Measurements from ENCODE around the gene DPYSL5.

DPYSL5 gene, protein sequence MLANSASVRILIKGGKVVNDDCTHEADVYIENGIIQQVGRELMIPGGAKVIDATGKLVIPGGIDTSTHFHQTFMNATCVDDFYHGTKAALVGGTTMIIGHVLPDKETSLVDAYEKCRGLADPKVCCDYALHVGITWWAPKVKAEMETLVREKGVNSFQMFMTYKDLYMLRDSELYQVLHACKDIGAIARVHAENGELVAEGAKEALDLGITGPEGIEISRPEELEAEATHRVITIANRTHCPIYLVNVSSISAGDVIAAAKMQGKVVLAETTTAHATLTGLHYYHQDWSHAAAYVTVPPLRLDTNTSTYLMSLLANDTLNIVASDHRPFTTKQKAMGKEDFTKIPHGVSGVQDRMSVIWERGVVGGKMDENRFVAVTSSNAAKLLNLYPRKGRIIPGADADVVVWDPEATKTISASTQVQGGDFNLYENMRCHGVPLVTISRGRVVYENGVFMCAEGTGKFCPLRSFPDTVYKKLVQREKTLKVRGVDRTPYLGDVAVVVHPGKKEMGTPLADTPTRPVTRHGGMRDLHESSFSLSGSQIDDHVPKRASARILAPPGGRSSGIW

GRCh38 chr2:26847655-26848335 is at the start of gene DPYSL5:
TSS of gene DPYSL5 (plus strand) at chr2:26848132. CDS start at chr2:26898500, 50,368 bp downstream.
- Mint-ChIP-seq H3K27me3 (ENCODE audit: low read depth, poor library complexity) (peaks cover 66% of the 10 kb centered on the region), H3K4me3 (peak within 1 kb of the TSS; percentile 85), H3K9me3 (no peaks in the 10 kb centered on the region), H3K36me3 (ENCODE audit: low read depth) (no peaks in the 10 kb centered on the region), H3K27ac (no peak within 1 kb of the TSS), H3K4me1 (peaks cover 20% of the 10 kb centered on the region)
- DNase-seq: peak; percentile 88
- no peak for TF ChIP-seq CTCF (IDR thresholded peaks at IDR 0.05)

DNA sequence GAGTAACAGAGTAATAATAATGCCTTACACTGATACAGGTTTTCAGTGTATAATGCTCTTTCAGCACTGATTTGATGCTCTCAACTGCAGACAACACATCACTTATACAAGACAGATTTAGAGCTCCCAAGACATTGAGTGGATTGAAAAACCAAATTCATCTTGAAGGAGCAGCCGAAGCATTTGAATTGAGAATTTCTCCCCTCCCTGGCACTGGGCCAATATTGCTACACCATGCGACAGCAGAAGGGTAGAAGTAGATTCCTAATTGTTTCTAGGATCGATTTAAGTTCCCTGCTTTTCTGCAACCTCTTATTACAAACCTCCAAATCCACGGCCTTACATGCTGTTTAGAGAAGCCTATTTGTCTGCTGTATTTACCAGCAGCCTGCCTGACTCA is 46.6 kb upstream of the DPYSL5 start:
- no peaks in the 10 kb centered on the region for H3K27me3 Mint-ChIP-seq (ENCODE audit: low read depth, poor library complexity)
- no peaks in the 10 kb centered on the region for H3K9me3 Mint-ChIP-seq
- no peaks in the 10 kb centered on the region for H3K4me1 Mint-ChIP-seq
- no peak for DNase-seq
- no peak overlapping the region for H3K4me3 Mint-ChIP-seq
- H3K27ac Mint-ChIP-seq: peak overlapping the region; percentile 54
- H3K36me3 Mint-ChIP-seq (ENCODE audit: low read depth): peaks cover 43% of the 10 kb centered on the region
- no peak for TF ChIP-seq CTCF (IDR thresholded peaks at IDR 0.05)

DNA sequence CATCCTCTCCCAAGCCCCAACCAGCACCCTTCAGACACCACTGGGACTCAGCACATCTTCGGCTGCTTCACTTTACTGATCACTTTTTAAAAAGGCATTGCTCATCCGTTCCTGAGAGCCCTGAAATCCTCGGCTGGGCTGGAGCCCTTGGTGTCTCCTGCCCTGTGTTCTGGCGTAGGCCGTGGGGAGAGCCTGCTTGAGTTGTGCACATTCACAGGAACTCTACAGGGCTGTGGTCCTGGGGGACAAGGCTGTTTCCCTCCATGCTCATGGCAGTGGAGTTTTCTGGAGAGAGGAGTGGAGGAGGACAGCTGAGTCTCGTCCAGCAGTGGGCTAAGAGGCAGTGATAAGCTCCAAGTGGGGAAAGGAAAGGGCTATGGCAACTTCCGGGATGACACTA is 46.1 kb upstream of the DPYSL5 start:
- no peaks in the 10 kb centered on the region for H3K9me3 Mint-ChIP-seq
- H3K27ac Mint-ChIP-seq: peak overlapping the region; percentile 54
- no peaks in the 10 kb centered on the region for H3K4me1 Mint-ChIP-seq
- H3K27me3 Mint-ChIP-seq (ENCODE audit: low read depth, poor library complexity): no peaks in the 10 kb centered on the region
- H3K36me3 Mint-ChIP-seq (ENCODE audit: low read depth): peaks cover 38% of the 10 kb centered on the region
- DNase-seq: no peak
- TF ChIP-seq CTCF (IDR thresholded peaks at IDR 0.05): no peak
- no peak overlapping the region for H3K4me3 Mint-ChIP-seq

DNA sequence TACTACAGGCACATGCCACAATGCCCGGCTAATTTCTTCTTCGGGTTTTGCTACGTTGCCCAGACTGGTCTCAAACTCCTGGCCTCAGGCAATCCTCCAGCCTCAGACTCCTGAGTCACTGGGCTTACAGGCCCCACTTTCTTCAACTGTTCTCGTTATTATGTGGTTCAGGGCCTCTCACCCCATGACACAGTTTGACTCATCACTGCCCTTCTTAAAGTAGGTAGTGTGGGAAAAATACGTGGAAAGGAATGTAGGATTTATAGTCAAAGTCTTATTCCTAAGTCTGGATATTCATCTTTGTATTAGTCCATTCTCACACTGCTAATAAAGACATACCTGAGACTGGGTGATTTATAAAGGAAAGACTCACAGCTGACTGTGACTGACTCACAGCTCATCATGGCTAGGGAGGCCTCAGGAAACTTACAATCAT is 42.7 kb upstream of the DPYSL5 start:
- H3K36me3 Mint-ChIP-seq (ENCODE audit: low read depth): peaks cover 18% of the 10 kb centered on the region
- H3K27ac Mint-ChIP-seq: peak overlapping the region; percentile 78
- no peak overlapping the region for H3K4me3 Mint-ChIP-seq
- H3K4me1 Mint-ChIP-seq: peaks cover 20% of the 10 kb centered on the region
- DNase-seq: no peak
- peaks cover 6% of the 10 kb centered on the region for H3K27me3 Mint-ChIP-seq (ENCODE audit: low read depth, poor library complexity)
- TF ChIP-seq CTCF (IDR thresholded peaks at IDR 0.05): no peak
- no peaks in the 10 kb centered on the region for H3K9me3 Mint-ChIP-seq

GRCh38 chr2:26807788-26808460 is 40.0 kb upstream of the DPYSL5 start:
- H3K4me3 Mint-ChIP-seq: no peak overlapping the region
- H3K27me3 Mint-ChIP-seq (ENCODE audit: low read depth, poor library complexity): peaks cover 6% of the 10 kb centered on the region
- peaks cover 43% of the 10 kb centered on the region for H3K4me1 Mint-ChIP-seq
- TF ChIP-seq CTCF (IDR thresholded peaks at IDR 0.05): no peak
- no peak overlapping the region for H3K27ac Mint-ChIP-seq
- peak; percentile 27 for DNase-seq
- no peaks in the 10 kb centered on the region for H3K9me3 Mint-ChIP-seq
- no peaks in the 10 kb centered on the region for H3K36me3 Mint-ChIP-seq (ENCODE audit: low read depth)
